Keratinocyte (primary cell): Measurements from ENCODE around the gene DMXL2. TPM values are rescaled to one million over a fixed set of nuclear protein-coding genes. Genes with fewer than 3 reads are reported as not detected.

Experiments
- DNase-seq: peaks from one replicate; pipeline ENCODE4 v3.0.0-alpha.2; 2011; ENCODE audit warnings: low read depth, missing footprints, low spot score
- FAIRE-seq: peaks from 2 replicates; lab custom pipeline; 2011; peaks lifted over from hg19 to GRCh38; lab: Jason Lieb, UNC
- H2AFZ ChIP-seq: 2 replicates; pipeline ENCODE4 v1.6.0; 2012; ENCODE audit warnings: low read length, control low read depth, inconsistent platforms; ENCODE audit not compliant: control insufficient read depth
- H3K27ac ChIP-seq: 2 replicates; pipeline ENCODE4 v1.5.1; 2011; ENCODE audit warnings: low read length; ENCODE audit not compliant: control insufficient read depth, insufficient read depth
- H3K27me3 ChIP-seq: 3 replicates; pipeline ENCODE4 v1.6.0; 2011; ENCODE audit warnings: low read length; ENCODE audit not compliant: control insufficient read depth, insufficient read depth; ENCODE audit errors: extremely low read depth
- H3K36me3 ChIP-seq, 2 experiments: 2 replicates in 1 of 2; 3 replicates in 1 of 2; pipeline ENCODE4 v1.5.1; 2011; ENCODE audit warnings: low read length in 2 of 2, mild to moderate bottlenecking in 1 of 2; ENCODE audit not compliant: control insufficient read depth in 2 of 2, insufficient read depth in 2 of 2; ENCODE audit errors: extremely low read depth in 1 of 2
- H3K4me1 ChIP-seq: 3 replicates; pipeline ENCODE4 v1.5.1; 2011; ENCODE audit warnings: low read length; ENCODE audit not compliant: control insufficient read depth, insufficient read depth; ENCODE audit errors: extremely low read depth
- H3K4me2 ChIP-seq: 3 replicates; pipeline ENCODE4 v1.6.0; 2011; ENCODE audit warnings: low read depth, low read length; ENCODE audit not compliant: control insufficient read depth, insufficient read depth; ENCODE audit errors: extremely low read depth
- H3K4me3 ChIP-seq, 3 experiments: fragments of 200-600 bp in 1 of 3; sonication (generic) in 1 of 3; 2 replicates in 2 of 3; 3 replicates in 1 of 3; pipeline ENCODE4 v1.5.1; 2011 to 2016; ENCODE audit warnings: low read length in 3 of 3, mild to moderate bottlenecking in 3 of 3, control low read depth in 2 of 3, inconsistent platforms in 1 of 3, low read depth in 1 of 3, mixed read lengths in 1 of 3, mixed run types in 1 of 3, moderate library complexity in 1 of 3; ENCODE audit not compliant: control insufficient read depth in 2 of 3, insufficient read depth in 2 of 3; ENCODE audit errors: extremely low read depth in 1 of 3
- H3K79me2 ChIP-seq: 2 replicates; pipeline ENCODE4 v1.6.0; 2012; ENCODE audit warnings: low read length; ENCODE audit not compliant: control insufficient read depth, insufficient read depth
- H3K9ac ChIP-seq: 3 replicates; pipeline ENCODE4 v1.6.0; 2011; ENCODE audit warnings: low read length; ENCODE audit not compliant: control insufficient read depth, insufficient read depth; ENCODE audit errors: extremely low read depth
- H3K9me1 ChIP-seq: 3 replicates; pipeline ENCODE4 v1.6.0; 2011; ENCODE audit warnings: low read length; ENCODE audit not compliant: control insufficient read depth, insufficient read depth; ENCODE audit errors: extremely low read depth
- H3K9me3 ChIP-seq: 2 replicates; pipeline ENCODE4 v1.5.1; 2012; ENCODE audit warnings: low read depth, low read length; ENCODE audit not compliant: control insufficient read depth
- H4K20me1 ChIP-seq: 3 replicates; pipeline ENCODE4 v1.6.0; 2011; ENCODE audit warnings: low read length; ENCODE audit not compliant: control insufficient read depth, insufficient read depth; ENCODE audit errors: extremely low read depth
- EZH2 ChIP-seq: IDR thresholded peaks from one replicate; pipeline ENCODE4 v1.6.1; 2012; ENCODE audit warnings: inconsistent platforms, mild to moderate bottlenecking, low read length, moderate library complexity
- dilution Hi-C: fragments of 300-500 bp; cut with MboI; formaldehyde crosslinking; loops from one replicate; pipeline ENCODE4 v1.7.0; 2020; ENCODE audit warnings: low sequenced_read_pairs; ENCODE audit not compliant: extremely low pct_ligation_motif_present
- polyA plus RNA-seq, 5 experiments: library from polyadenylated mRNA; depleted of rRNA in 3 of 5; stranded (reverse) in 3 of 5; stranded (forward) in 1 of 5; unstranded in 1 of 5; fragments of >200 nt; gene quantifications; 1 replicate in 1 of 5; 2 replicates in 3 of 5; 3 replicates in 1 of 5; pipeline versions ENCODE4 v1.2.1 to v1.2.3, GENCODE V29; 2011 to 2012; ENCODE audit warnings: missing spikeins in 2 of 5, low read depth in 1 of 5, low replicate concordance in 1 of 5
- TF ChIP-seq, protein P1 (sequence below), 3 experiments: IDR thresholded peaks in 1 of 3; conservative IDR thresholded peaks in 1 of 3; optimal IDR thresholded peaks in 1 of 3; 2 replicates in 2 of 3; 3 replicates in 1 of 3; pipeline versions ENCODE3 to v1.5.1; 2011; ENCODE audit warnings: low read length in 3 of 3, mild to moderate bottlenecking in 3 of 3, moderate library complexity in 2 of 3, control low read depth in 1 of 3, inconsistent platforms in 1 of 3; ENCODE audit not compliant: insufficient read depth in 2 of 3; ENCODE audit errors: extremely low read depth in 1 of 3

DMXL2 gene
- polyA plus RNA-seq, 1 donor (not counting 4 experiments of a cell fraction or from before 2014, with no cell fraction given) = 14.9 TPM

- Histone ChIP-seq H3K27ac (no peak overlapping the region), H2AFZ (no peak overlapping the region), H3K4me1 (no peaks in the 10 kb centered on the region), H3K36me3 (peaks cover 0 to 1% of the 10 kb centered on the region in 2 experiments), H3K4me3 (no peak overlapping the region), H3K9me1 (no peaks in the 10 kb centered on the region), H3K79me2 (no peaks in the 10 kb centered on the region), H4K20me1 (no peaks in the 10 kb centered on the region), H3K9ac (no peak overlapping the region), H3K27me3 (no peaks in the 10 kb centered on the region), H3K4me2 (no peak overlapping the region), H3K9me3 (no peaks in the 10 kb centered on the region)
- TF ChIP-seq, protein P1, sequence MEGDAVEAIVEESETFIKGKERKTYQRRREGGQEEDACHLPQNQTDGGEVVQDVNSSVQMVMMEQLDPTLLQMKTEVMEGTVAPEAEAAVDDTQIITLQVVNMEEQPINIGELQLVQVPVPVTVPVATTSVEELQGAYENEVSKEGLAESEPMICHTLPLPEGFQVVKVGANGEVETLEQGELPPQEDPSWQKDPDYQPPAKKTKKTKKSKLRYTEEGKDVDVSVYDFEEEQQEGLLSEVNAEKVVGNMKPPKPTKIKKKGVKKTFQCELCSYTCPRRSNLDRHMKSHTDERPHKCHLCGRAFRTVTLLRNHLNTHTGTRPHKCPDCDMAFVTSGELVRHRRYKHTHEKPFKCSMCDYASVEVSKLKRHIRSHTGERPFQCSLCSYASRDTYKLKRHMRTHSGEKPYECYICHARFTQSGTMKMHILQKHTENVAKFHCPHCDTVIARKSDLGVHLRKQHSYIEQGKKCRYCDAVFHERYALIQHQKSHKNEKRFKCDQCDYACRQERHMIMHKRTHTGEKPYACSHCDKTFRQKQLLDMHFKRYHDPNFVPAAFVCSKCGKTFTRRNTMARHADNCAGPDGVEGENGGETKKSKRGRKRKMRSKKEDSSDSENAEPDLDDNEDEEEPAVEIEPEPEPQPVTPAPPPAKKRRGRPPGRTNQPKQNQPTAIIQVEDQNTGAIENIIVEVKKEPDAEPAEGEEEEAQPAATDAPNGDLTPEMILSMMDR (optimal IDR thresholded peaks at IDR 0.05 in 1 of 3, IDR thresholded peaks at IDR 0.05 in 1 of 3, conservative IDR thresholded peaks at IDR 0.05 in 1 of 3; ENCODE audit: extremely low read depth in 1 of 3, insufficient read depth in 2 of 3, low read length in 3 of 3) = no peak
- no peak for TF ChIP-seq EZH2
- FAIRE-seq (no peak), DNase-seq (no peak)
- dilution Hi-C loops = no loop called here
These were observed 137.8 kb downstream of the DMXL2 start for GRCh38 chr15:51484781-51485180.

DNA sequence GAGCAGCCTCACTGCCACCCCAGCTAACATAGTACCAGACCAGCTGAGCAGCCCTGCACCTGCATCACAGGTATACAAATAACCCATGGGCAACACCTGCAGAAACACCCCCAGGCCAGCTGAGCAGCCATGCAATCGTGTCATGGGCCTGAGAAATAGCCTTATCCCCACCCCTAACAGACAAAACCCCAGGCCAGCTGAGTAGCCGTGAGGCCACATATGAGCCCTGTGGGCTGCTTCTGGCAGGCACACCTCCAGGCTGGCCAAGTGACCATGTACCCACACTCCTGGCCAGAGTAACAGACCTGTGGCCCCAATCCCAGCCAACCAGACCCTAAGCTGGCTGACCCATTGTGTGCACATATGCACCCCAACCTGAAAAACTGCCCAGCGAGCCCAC lies 138.6 kb downstream of the DMXL2 start:
- no peaks in the 10 kb centered on the region for H3K4me1 ChIP-seq
- peaks cover 0 to 1% of the 10 kb centered on the region in 2 experiments for H3K36me3 ChIP-seq
- H3K9me1 ChIP-seq = no peaks in the 10 kb centered on the region
- H3K27ac ChIP-seq = no peak overlapping the region
- dilution Hi-C loops = no loop called here
- no peaks in the 10 kb centered on the region for H3K9me3 ChIP-seq
- no peaks in the 10 kb centered on the region for H3K79me2 ChIP-seq
- no peak overlapping the region for H3K4me3 ChIP-seq
- no peak for FAIRE-seq
- no peak overlapping the region for H3K9ac ChIP-seq
- H2AFZ ChIP-seq = no peak overlapping the region
- TF ChIP-seq, protein P1 (optimal IDR thresholded peaks at IDR 0.05 in 1 of 3, IDR thresholded peaks at IDR 0.05 in 1 of 3, conservative IDR thresholded peaks at IDR 0.05 in 1 of 3; ENCODE audit: extremely low read depth in 1 of 3, insufficient read depth in 2 of 3, low read length in 3 of 3) = no peak
- TF ChIP-seq EZH2 = no peak
- no peaks in the 10 kb centered on the region for H4K20me1 ChIP-seq
- no peak for DNase-seq
- H3K27me3 ChIP-seq = no peaks in the 10 kb centered on the region
- no peak overlapping the region for H3K4me2 ChIP-seq
